AG20443 (cell line): ENCODE data around the gene HDHD2.
A peak's percentile ranks its signal among the peaks of the same experiment; 100 is the strongest.

Experiments used
- DNase-seq: peaks from one replicate; pipeline ENCODE4 v3.0.0; 2012; ENCODE audit warnings: low spot score, mixed read lengths

Gene HDHD2

GRCh38 chr18:47146206-47146605 lies 4.1 kb downstream of the HDHD2 start:
- no peak for DNase-seq

- no peak for DNase-seq
Measured at GRCh38 chr18:47143899-47144485, 6.3 kb downstream of the HDHD2 start.

GRCh38 chr18:47143153-47143552 lies 7.1 kb downstream of the HDHD2 start:
- no peak for DNase-seq

GRCh38 chr18:47141289-47141688 lies 9.0 kb downstream of the HDHD2 start:
- DNase-seq: no peak

- no peak for DNase-seq
Measured at GRCh38 chr18:47121146-47121545, 29.2 kb downstream of the HDHD2 start.

- no peak for DNase-seq
Measured at GRCh38 chr18:47120428-47120827, 29.9 kb downstream of the HDHD2 start.

GRCh38 chr18:47118981-47119380 lies 31.3 kb downstream of the HDHD2 start:
- peak; percentile 41 for DNase-seq

GRCh38 chr18:47115205-47115604 lies 35.1 kb downstream of the HDHD2 start:
- DNase-seq: no peak

GRCh38 chr18:47113796-47114540 lies 36.3 kb downstream of the HDHD2 start:
- DNase-seq: peak; percentile 68

GRCh38 chr18:47110492-47111274 lies 39.6 kb downstream of the HDHD2 start:
- DNase-seq: no peak

GRCh38 chr18:47109720-47110119 lies 40.6 kb downstream of the HDHD2 start:
- no peak for DNase-seq

GRCh38 chr18:47108998-47109405 lies 41.3 kb downstream of the HDHD2 start:
- DNase-seq: no peak

- no peak for DNase-seq
Measured at GRCh38 chr18:47108373-47108772, 41.9 kb downstream of the HDHD2 start.

- peak; percentile 77 for DNase-seq
Measured at GRCh38 chr18:47100212-47100831, 50.0 kb downstream of the HDHD2 start.

- DNase-seq: no peak
Measured at GRCh38 chr18:47095810-47096209, 54.5 kb downstream of the HDHD2 start.

- DNase-seq: no peak
Measured at GRCh38 chr18:47087676-47088075, 62.6 kb downstream of the HDHD2 start.

GRCh38 chr18:47081578-47081977 lies 68.7 kb downstream of the HDHD2 start:
- DNase-seq: no peak

GRCh38 chr18:47080872-47081271 lies 69.4 kb downstream of the HDHD2 start:
- no peak for DNase-seq

GRCh38 chr18:47077111-47077510 lies 73.2 kb downstream of the HDHD2 start:
- no peak for DNase-seq

GRCh38 chr18:47075098-47075883 lies 75.0 kb downstream of the HDHD2 start:
- DNase-seq: peak; percentile 25

- no peak for DNase-seq
Measured at GRCh38 chr18:47067648-47068047, 82.7 kb downstream of the HDHD2 start.

GRCh38 chr18:47063096-47063495 lies 87.2 kb downstream of the HDHD2 start:
- DNase-seq: no peak
